Body of pancreas (tissue), 4 donors: Measurements from ENCODE around the gene TEKT3.

ENCODE experiments used
- CTCF ChIP-seq, 7 experiments: fragments of 450-650 bp in 4 of 7; fragments of 200-600 bp in 3 of 7; sonication (generic) in 3 of 7; IDR thresholded peaks; one replicate each; pipeline ENCODE4 v1.5.1; 2016 to 2019; ENCODE audit warnings: antibody characterized with exemption in 7 of 7
- POLR2A ChIP-seq, 3 donors: fragments of 450-650 bp; IDR thresholded peaks; one replicate each; pipeline ENCODE4 v1.6.1; 2016; ENCODE audit warnings: antibody characterized with exemption in 3 of 3, mild to moderate bottlenecking in 2 of 3

- TF ChIP-seq CTCF (IDR thresholded peaks at IDR 0.05) (no peak), POLR2A (IDR thresholded peaks at IDR 0.05) (no peak)
Observed at GRCh38 chr17:15381707-15382106, 40.3 kb upstream of the TEKT3 start.
